Occipital lobe (tissue), 2 donors: Measurements from ENCODE around the gene POM121L2. TPM values are rescaled to one million over a fixed set of nuclear protein-coding genes. Genes with fewer than 3 reads are reported as not detected.

Source experiments
- DNase-seq: peaks from one replicate; lab custom pipeline; 2025; lab: John Stamatoyannopoulos, UW
- total RNA-seq: library from RNA; depleted of rRNA; stranded (reverse); fragments of >200 nt; gene quantifications from one replicate; pipeline ENCODE4 v1.2.3, GENCODE V29; 2014

POM121L2 gene
- total RNA-seq, 1 donor from 2014 or later, result not detected

GRCh38 chr6:27260369-27260768 lies 51.7 kb downstream of the POM121L2 start:
- no peak for DNase-seq

Other genes with a start within 250 kb of the POM121L2 start
- gene PRSS16, start 64.6 kb downstream of the POM121L2 start, total RNA-seq, result not detected
- gene ZNF391, start 76.5 kb upstream of the POM121L2 start, total RNA-seq, result 3.7 TPM
- 30.3 TPM for gene ZNF184, start 160.8 kb upstream of the POM121L2 start, total RNA-seq